SK-N-SH treated with all-trans-retinoic acid at 6 μM for 48 hours (cell line): ENCODE measurements around the gene PMVK.

Experiments
- ZFP30 ChIP-seq: fragments of 450-650 bp; formaldehyde crosslinking; IDR thresholded peaks from 2 replicates; pipeline ENCODE4 v1.5.0; 2022; ENCODE audit warnings: mild to moderate bottlenecking, moderate library complexity
- TF ChIP-seq, protein P1 (sequence below): fragments of 250-450 bp; sonication (Bioruptor Pico); IDR thresholded peaks from 2 replicates; pipeline ENCODE4 v1.5.1; 2021; ENCODE audit warnings: mild to moderate bottlenecking, moderate library complexity

- TF ChIP-seq, protein P1, sequence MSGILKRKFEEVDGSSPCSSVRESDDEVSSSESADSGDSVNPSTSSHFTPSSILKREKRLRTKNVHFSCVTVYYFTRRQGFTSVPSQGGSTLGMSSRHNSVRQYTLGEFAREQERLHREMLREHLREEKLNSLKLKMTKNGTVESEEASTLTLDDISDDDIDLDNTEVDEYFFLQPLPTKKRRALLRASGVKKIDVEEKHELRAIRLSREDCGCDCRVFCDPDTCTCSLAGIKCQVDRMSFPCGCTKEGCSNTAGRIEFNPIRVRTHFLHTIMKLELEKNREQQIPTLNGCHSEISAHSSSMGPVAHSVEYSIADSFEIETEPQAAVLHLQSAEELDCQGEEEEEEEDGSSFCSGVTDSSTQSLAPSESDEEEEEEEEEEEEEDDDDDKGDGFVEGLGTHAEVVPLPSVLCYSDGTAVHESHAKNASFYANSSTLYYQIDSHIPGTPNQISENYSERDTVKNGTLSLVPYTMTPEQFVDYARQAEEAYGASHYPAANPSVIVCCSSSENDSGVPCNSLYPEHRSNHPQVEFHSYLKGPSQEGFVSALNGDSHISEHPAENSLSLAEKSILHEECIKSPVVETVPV (CRISPR knock-in tag), result no peak
- TF ChIP-seq ZFP30, result no peak
Measured at GRCh38 chr1:154960446-154961136, 24.1 kb upstream of the PMVK start.
